Fibroblast of skin of left quadriceps (primary cell): ENCODE results near the gene RALY.
"Not testable (repeated sequence)": the region's sequence is repeated elsewhere in the genome, so short reads cannot be mapped to it uniquely, and the experiment has no call there.

Experiments
- DNase-seq, 2 experiments: peaks; one replicate each; pipeline ENCODE4 v3.0.0-alpha.2; 2013; ENCODE audit warnings: low read depth in 2 of 2

RALY gene

GRCh38 chr20:34133365-34133860 is 139.7 kb downstream of the RALY start:
- DNase-seq, result not testable (repeated sequence)
